Hematopoietic multipotent progenitor cell treated with erythropoietin and hydrocortisone succinate and interleukin-3 and kit ligand, for 8 days (in vitro differentiated cells): ENCODE measurements around the gene TAS2R46.
A peak's percentile ranks its signal among the peaks of the same experiment; 100 is the strongest.
"Not testable (repeated sequence)": the region's sequence is repeated elsewhere in the genome, so short reads cannot be mapped to it uniquely, and the experiment has no call there.

ENCODE experiments used
- DNase-seq: peaks from one replicate; pipeline ENCODE4 v3.0.0-alpha.2; 2015

The TAS2R46 gene

GRCh38 chr12:11062194-11062593 lies at the start of gene TAS2R46:
TAS2R46 (minus strand) TSS chr12:11062294; CDS start chr12:11062294, 0 bp downstream.
- not testable (repeated sequence) for DNase-seq

GRCh38 chr12:11111213-11111612 lies 49.1 kb upstream of the TAS2R46 start:
- DNase-seq = not testable (repeated sequence)

GRCh38 chr12:11108862-11109261 lies 46.8 kb upstream of the TAS2R46 start:
- DNase-seq = no peak

GRCh38 chr12:11107719-11108118 lies 45.6 kb upstream of the TAS2R46 start:
- DNase-seq = no peak

GRCh38 chr12:11106288-11106687 lies 44.2 kb upstream of the TAS2R46 start:
- no peak for DNase-seq

- DNase-seq = no peak
These were observed 43.5 kb upstream of the TAS2R46 start for GRCh38 chr12:11105546-11105945.

- DNase-seq = not testable (repeated sequence)
These were observed 32.8 kb upstream of the TAS2R46 start for GRCh38 chr12:11094910-11095309.

GRCh38 chr12:11092128-11092527 lies 30.0 kb upstream of the TAS2R46 start, which contains the start of gene TAS2R43:
TAS2R43 (minus strand) TSS chr12:11092313; CDS start chr12:11092229, 84 bp downstream.
- DNase-seq = no peak

- no peak for DNase-seq
These were observed 27.2 kb upstream of the TAS2R46 start for GRCh38 chr12:11089246-11089645.

- no peak for DNase-seq
These were observed 23.3 kb upstream of the TAS2R46 start for GRCh38 chr12:11085419-11085818.

GRCh38 chr12:11081987-11082386 lies 19.9 kb upstream of the TAS2R46 start:
- no peak for DNase-seq

- DNase-seq = no peak
These were observed 16.2 kb upstream of the TAS2R46 start for GRCh38 chr12:11078246-11078645.

GRCh38 chr12:11075642-11076041 lies 13.5 kb upstream of the TAS2R46 start:
- DNase-seq = no peak

- no peak for DNase-seq
These were observed 9.3 kb upstream of the TAS2R46 start for GRCh38 chr12:11071414-11071813.

- no peak for DNase-seq
These were observed 8.9 kb upstream of the TAS2R46 start for GRCh38 chr12:11070999-11071398.

- DNase-seq = no peak
These were observed 7.8 kb upstream of the TAS2R46 start for GRCh38 chr12:11069854-11070365.

- DNase-seq = peak; percentile 38
These were observed 5.4 kb upstream of the TAS2R46 start for GRCh38 chr12:11067514-11067913.

GRCh38 chr12:11059784-11060183 lies 2.3 kb downstream of the TAS2R46 start:
- no peak for DNase-seq

GRCh38 chr12:11059041-11059440 lies 3.1 kb downstream of the TAS2R46 start:
- DNase-seq = no peak

GRCh38 chr12:11055306-11055705 lies 6.8 kb downstream of the TAS2R46 start:
- DNase-seq = no peak

GRCh38 chr12:11049806-11050531 lies 12.1 kb downstream of the TAS2R46 start:
- DNase-seq = not testable (repeated sequence)

- not testable (repeated sequence) for DNase-seq
These were observed 20.7 kb downstream of the TAS2R46 start for GRCh38 chr12:11041366-11041765.

- no peak for DNase-seq
These were observed 21.9 kb downstream of the TAS2R46 start for GRCh38 chr12:11040162-11040561.

- no peak for DNase-seq
These were observed 22.9 kb downstream of the TAS2R46 start for GRCh38 chr12:11039171-11039570.

- not testable (repeated sequence) for DNase-seq
These were observed 28.1 kb downstream of the TAS2R46 start for GRCh38 chr12:11033959-11034358.
